ENCODE data around the gene PPIA.
"Not testable (repeated sequence)": the region's sequence is repeated elsewhere in the genome, so short reads cannot be mapped to it uniquely, and the experiment has no call there.

DNA sequence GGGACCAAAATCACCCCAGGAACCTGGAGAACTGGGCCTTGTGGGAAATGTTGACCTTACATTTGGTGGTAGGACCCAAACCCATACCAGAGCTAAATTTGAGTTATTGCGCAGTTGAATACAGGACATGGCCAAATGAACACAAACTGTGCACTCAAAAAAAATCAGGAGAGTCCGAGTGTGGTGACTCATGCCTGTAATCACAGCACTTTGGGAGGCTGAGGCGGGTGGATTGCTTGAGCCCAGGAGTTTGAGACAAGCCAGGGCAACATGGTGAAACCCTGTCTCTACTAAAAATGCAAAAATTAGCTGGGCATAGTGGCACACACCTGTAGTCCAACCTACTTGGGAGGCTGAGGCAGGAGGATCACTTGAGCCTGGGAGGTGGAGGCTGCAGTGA lies 11.3 kb upstream of the PPIA start:
- TF ChIP-seq POLR2A (IDR thresholded peaks at IDR 0.05; ENCODE audit: low read depth, low read length); POLR2AphosphoS5 (IDR thresholded peaks at IDR 0.05; ENCODE audit: low read depth, low read length); TAF1 (IDR thresholded peaks at IDR 0.05; ENCODE audit: borderline replicate concordance, low read depth, low read length): not testable (repeated sequence)
